NCI-H2107 treated with DMSO at 0.1 percent for 48 hours (cell line): ENCODE results near the gene NTN4.
"Not testable (repeated sequence)": the region's sequence is repeated elsewhere in the genome, so short reads cannot be mapped to it uniquely, and the experiment has no call there.

Experiments used
- DNase-seq: peaks from one replicate; lab custom pipeline; 2025; ENCODE audit not compliant: unreplicated experiment; lab: John Stamatoyannopoulos, UW

The NTN4 gene

DNA sequence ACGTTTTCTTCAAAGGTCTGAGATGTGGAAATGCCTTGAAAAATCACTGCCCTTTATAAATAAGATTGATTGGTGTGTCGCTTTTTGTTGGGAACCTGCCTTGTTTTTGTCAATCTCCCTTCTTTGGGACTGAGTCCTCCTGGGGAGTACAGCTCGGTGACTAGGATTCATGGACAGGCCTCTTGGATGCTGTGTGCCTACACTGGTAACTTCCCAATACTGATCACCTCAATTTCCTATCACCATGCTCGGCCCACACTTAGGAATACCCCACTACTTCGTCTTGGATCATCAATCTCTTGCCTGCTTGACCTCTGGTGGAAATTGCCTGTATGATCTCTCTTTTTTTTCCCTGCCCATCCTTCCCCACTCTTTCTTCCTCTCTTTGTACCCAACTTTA is 34.2 kb downstream of the NTN4 start:
- no peak for DNase-seq

DNA sequence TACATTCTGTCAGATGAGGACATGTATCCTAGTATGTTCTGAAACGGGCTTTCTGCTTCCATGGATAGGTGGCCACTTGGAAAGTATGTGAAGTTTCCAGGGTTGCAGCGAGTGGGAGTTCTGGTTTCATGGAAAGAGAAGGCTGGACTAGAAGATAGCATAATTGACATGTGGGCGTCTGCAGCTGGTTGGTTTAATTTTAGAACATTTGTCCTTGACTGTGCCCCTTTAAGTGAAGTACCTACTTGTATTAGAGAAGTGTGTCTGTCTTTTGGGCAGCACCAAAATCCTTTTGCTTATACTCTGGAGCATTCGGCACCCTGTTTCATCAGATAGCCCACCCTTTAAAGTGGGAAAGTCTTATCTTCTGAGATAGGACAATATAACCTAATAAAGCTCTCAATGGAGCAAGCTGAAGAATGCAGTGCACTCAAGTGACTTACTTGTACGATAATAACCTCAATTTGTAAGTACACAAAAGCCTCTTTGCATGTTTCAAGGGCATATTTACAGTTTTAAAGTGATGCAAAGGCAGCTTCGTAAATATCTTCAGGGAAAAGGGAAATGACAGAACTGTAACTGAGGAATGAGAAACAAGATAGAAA is 35.2 kb downstream of the NTN4 start:
- DNase-seq, result no peak

DNA sequence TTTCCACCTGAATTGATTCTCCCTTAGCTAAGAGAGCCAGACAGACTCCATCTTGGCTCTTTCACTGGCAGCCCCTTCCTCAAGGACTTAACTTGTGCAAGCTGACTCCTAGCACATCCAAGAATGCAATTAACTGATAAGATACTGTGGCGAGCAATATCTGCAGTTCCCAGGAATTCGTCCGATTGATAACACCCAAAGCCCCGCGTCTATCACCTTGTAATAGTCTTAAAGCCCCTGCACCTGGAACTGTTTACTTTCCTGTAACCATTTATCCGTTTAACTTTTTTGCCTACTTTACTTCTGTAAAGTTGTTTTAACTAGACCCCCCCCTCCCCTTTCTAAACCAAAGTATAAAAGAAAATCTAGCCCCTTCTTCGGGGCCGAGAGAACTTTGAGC is 44.5 kb downstream of the NTN4 start:
- not testable (repeated sequence) for DNase-seq

DNA sequence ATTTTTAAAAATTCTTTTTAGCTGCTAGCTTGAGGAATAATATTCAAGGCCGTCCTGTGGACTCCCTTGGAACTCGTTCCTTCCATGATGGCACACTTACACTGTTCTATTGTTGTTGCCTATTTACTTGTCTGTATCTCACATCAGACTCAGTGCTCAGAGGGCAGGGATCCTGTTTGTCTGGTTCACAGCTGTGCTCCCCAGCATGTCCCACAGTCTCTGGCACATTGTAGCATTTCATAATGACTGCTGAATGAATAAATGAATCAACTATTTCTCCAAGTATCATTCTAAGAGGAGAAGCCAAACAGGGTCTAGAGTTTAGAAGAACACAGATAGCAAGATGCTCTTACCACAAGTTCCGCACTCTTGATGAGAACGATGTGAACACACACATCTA is 48.0 kb downstream of the NTN4 start:
- no peak for DNase-seq

DNA sequence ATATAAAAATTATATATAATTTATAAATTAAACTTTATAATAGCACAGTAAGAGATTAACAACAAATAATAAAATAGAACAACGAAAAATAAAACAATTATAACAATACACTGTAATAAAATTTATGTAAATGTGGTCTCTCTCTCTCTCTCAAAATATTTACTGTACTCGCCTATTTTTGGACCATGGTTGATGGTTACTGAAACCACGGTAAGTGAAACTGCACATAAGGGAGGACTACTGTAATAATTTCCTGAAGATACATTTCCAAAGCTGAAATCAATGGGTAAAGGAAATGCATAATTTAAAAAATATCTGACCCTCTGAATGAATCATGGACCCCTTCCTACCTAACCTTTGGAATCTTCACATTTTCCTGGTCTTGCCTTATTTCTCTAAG is 48.9 kb downstream of the NTN4 start:
- DNase-seq, result no peak

DNA sequence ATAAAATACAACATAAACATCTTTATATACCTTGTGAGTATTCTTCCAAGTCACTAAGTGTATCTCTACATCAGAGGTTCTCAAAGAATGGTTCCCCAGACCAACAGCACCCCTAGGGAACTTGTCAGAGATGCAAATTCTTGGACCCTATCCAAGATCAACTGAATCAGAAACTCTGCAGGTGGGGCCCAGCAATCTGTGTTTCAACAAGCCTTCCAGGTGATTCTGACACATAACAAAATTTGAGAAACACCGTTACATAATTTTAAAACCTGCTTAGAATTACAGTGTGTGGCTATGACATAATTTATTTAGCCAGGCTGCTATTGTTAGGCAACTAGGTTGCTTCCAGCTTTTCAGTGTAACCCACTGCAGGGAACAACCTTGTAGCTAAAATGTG is 49.8 kb downstream of the NTN4 start:
- no peak for DNase-seq

DNA sequence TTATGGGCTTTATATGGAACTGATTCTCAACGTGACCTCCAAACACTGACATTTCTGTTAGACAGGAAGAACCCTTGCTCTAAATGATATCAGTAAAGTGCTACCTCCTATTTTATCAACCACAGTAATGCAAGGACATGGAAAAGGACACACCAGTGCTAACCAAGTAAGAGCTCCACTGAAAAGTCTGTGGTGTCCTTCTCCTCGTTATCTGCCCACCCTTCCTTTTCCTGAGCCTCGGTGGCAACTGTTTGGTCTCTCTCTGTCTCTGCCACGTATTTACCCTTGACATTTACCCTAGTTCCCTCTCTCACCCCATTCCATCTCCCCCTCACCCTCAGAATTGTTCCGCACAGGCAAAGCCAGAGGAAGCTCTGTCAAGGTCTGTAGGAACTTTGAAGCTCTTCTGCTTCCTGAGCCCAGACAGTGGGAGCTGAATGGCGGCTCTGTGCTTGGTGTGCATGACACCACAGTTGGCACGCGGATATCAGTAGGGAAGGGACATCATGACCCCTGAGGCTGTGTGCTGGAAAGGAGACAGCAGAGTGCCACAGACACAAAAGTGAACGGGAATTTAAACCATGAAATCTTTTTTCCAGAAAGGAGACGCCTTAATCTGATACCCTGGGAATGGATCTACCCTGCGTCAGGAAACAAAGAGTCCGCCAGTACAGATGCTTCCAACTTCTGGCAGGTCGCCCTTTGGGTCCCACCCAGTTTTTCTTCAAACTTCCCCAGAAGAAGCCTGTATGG is 50.8 kb downstream of the NTN4 start:
- no peak for DNase-seq

DNA sequence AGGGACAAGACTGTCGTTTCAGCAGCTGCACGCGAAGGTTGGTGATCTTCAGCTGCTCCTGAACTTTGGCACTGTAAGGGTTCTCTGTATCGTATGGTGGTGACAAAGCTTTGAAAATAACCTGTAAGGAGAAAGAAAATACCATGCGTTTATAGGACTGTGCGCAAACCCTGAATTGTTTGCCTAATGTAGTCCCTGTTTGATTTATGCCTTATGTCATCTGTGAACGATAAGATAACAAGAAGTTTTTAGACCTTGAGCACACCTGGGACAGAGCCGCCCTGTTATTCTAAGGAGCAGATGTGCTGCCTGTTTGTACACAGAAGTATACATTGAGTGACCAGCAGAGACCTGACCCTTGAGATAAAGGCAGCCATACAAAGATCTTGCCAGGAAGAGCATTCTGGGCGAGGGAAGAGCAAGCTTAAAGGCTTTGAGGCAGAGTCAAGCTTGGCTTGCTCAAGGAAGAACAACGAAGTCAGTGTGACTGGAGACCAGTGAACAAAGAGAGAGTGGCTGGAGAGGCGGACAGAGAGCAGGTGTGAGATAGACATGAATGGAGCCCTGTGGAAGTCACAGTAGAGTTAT is 52.4 kb downstream of the NTN4 start:
- DNase-seq, result no peak

DNA sequence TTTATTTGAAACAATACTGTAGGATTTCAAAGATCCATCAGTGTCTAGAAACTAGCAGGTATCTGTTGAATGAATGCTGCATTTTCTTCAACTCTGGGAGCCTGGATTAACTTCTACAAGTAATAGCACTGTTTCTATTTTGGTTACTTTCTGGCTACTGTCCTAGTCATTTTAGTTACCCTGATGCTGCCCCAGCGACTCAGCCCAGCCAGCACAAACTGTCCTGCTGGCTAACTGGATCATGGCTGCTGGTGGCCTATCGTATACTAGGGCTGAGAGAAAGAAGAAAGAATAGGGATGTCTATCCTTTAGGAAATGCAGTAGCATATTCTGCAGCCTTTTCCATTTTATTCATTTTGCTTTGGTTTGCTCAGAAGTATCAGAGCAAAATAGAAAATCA is 53.9 kb downstream of the NTN4 start:
- DNase-seq, result no peak

DNA sequence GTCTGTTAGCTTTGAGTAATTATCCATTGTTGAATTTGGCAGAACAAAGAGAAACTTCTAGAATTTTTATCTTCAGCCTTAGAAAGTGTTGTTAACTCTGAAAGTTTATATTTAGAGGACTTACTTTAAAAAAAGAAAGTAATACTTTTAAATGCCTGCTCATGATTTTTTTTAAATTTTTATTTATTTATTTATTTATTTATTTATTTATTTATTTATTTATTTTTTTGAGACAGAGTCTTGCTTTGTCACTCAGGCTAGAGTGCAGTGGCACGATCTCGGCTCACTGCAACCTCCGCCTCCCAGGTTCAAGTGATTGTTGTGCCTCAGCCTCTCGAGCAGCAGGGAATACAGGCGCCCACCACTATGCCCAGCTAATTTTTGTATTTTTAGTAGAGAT is 54.8 kb downstream of the NTN4 start:
- not testable (repeated sequence) for DNase-seq

DNA sequence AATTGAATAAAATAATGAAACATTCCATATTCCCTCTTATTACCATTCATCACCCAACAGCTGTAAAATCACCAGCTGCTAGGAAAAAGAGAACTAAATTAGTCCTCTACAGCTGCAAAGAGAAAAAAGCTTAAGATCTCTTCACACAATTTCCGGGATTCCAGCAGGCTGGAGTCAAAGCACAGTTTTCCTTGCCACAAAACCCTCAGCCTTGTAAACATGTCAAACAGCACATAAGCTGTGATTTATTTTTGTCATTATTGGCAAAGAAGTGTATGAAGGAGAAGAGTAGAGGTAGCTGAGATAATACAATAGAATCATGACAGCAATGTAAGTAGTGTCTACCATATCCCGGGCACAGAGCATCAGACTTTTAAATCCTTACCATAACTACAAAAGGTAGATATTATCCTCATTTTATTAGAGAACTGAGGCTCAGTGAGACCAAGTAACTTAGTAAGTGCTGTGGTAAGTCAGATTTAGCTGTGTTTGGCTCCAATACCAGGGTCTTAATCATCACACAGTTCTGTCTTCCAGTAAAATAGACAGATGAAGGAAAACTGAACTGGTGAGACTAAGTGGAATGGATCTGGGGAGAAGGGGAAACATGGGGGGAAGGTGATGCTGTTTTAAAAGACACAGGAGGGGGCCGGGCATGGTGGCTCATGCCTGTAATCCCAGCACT is 57.3 kb downstream of the NTN4 start:
- DNase-seq, result no peak

DNA sequence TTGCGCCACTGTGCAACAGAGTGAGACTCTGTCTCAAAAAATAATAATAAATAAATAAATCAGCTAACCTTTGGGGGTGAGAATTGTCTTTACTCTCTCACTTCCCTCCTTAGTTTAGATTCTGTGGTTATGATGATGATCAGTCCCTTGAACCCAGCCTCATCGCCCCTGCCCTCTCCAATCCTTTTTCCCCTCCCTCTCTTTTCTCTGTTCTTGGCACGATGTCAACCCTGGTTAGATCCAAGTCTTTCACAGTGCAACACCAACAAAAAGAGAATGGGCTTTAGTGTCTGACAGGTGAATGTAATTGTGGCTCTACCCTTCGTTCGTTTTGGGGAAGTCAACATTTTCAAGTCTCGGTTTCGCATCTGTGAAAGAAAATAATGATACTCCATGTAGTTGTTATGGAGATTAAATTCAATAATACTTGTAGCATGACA is 59.0 kb downstream of the NTN4 start:
- no peak for DNase-seq

DNA sequence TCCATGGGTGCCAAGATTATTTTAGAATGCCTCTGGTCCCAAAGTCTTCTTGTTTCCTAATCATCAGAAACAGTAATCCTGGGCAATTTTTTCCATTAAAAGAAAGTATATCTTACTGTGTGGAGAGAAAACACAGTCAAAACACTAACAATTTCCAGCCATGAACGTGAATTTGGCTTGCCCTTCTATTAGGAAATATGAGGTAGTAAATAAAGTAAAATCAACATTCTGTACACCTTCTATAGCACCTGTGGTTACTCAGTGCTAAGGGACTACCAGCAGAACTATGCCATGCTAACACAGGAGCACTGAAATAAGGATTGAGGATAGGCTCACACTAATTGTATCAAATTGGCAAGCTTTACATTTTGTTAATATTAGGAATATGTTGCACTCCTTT is 60.1 kb downstream of the NTN4 start:
- no peak for DNase-seq

DNA sequence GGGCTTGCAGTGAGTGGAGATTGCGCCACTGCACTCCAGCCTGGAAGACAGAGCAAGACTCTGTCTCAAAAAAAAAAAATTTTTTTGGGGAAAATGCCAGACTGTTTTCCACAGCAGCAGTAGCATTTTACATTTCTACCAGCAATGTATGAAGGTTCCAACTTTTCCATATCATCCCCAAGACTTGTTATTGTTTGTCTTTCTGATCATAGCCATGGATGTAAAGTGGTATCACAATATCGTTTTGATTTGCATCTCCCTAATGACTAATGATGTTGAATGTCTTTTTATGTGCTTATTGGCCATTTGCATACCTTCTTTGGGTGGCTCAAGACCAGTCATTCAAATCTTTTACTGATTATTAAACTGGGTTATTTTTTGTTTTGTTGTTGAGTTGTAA is 63.7 kb downstream of the NTN4 start:
- DNase-seq, result no peak

DNA sequence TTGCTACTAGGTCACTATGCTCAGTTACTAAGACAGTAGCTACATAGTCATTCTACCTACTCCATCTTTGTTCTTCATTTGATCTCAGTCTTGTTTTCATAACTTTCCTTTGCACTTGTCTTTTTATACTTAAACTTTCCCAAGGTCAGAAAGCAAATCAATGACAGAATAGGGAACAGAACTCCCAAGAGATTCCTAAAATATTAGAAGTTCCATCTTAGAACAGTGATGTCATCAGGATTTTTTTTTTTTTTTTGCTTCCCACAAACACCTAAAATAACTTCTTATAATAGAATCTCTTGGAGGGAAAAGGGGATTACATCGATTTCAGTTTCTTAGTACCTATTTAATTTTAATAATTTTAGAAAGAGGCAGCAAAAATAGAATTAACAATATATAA is 65.8 kb downstream of the NTN4 start:
- no peak for DNase-seq

DNA sequence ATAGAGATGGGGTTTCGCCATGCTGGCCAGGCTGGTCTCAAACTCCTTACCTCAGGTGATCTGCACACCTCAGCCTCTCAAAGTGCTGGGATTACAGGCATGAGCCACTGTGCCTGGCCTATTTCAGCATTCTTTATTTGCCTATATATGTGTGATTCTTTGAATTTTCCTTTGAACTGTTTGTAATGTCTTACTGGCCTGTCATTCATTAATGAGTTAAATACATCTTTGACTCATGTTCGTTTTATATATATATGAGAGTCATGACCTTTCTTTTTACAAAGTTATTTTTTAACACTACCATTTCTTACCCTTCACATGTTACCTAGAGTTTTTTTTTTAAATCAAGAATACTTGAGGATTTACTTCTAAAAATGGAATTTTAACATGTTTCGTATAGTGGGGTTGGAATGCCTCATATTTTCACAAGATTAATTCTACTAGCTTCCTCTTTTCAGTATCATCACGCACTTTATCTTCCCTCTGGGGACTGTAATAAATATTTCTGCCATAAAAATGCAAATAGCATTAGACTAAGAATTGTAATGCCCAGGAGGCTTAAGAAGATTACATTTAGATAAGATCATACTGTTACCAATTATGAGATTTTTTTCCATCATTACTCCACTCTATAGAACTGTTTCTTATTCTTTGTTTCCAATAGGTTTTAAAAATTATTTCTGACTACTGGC is 66.7 kb downstream of the NTN4 start:
- no peak for DNase-seq

DNA sequence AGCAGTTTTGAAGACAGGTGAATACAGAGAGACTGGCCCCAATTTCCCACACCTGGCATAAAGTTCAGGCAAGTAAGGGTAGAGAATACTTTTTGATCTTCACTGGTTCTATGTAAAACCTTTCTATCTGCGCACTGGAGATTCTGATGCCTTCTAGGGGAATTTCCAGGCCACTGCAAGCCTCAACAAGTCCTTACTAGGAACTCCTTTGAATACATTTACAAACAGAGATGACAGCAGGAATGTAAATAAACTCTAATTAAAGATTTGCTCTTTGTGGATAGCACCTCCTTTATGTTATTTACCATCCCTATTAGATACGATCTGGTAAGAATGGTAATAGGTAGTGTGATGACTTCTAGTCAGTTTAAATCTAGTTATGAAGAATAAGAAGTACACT is 69.2 kb downstream of the NTN4 start:
- no peak for DNase-seq

DNA sequence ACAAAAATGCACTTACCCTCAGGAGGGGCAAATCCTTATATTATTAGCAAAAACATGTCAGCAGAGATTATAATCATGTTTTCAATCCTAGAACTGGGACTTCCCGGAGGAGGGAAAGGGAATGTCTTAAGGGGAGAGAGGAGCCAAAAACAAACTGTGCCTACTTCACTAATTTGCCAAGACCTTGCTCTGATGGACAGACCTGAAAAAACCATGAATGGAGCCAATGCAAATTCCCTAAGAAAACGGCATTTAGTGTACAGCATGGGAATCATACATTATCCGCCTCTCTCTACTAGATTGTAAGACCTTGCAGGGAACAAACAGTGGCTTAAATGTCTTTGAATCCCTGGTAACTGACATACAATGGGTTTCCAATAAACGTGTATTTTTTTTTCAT is 70.4 kb downstream of the NTN4 start:
- no peak for DNase-seq

DNA sequence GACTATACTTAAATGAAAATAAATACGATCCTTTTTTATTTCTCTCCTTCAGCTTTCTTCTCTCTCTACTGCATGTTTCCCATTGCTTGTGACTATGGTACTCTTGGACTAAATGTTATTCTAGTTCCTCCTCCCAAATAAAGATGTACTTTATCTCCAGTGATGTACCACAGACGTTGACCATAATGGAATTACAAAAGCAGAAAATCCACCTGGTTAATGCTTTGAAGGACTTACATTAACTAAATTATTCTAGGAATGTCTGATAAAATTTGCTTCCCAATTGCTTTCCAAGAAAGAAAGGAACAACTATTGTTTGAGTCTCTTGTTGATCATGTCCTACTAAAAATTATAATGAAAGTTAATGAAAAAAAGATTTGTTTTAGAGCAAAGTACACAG is 71.8 kb downstream of the NTN4 start:
- DNase-seq, result no peak

DNA sequence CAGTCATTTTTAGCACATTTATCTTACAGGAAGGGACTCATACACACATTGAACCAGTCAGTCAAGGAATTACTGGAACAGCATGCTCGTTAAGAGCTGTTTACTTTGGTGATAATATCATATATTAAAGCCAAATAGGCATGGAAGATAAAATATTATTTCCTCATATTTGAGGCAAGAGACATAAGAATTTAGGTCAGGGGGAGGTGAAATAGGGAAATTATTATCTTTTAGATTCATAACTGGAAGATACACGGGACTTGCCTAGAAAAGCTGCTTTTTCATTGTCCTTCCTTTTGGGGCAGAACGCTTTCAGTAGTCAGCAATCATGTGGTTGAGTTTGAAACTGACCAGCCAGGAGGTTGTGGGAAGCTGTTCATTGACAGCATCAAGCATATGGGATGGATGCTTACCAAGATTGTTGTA is 72.5 kb downstream of the NTN4 start:
- no peak for DNase-seq

DNA sequence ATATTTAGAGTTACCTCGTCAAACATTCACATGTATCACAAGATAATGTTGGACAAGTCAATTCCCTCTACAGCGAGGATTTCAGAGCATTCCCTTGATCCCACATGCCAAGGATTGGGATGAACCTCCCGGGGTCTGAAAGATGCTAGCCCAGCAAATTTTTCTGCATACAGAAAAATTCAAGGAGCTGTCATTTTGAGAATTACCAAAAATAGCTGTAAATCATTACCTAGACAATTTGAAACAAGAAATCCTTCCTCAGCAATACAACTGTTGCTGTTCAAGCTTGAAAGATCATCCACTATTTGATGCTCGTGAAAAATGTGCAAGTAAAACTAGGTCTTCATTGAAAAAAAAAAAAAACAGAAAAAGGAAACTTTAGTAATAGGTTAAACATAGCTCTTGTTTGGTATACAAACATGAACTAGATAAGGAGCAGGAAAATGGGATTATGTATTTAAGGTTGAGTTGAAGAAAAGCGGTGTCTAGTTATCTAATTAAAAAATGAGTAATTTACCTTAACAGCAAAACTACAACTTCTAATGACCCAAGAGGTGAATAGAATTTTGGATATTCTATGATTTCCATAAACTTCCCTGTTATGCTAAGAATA is 73.1 kb downstream of the NTN4 start:
- DNase-seq, result no peak
